ENCODE results near the gene RASGRF1. TPM values are rescaled to one million over a fixed set of nuclear protein-coding genes. Genes with fewer than 3 reads are reported as not detected.
A peak's percentile ranks its signal among the peaks of the same experiment; 100 is the strongest.

RASGRF1 gene
- total RNA-seq, 2 donors from 2014 or later, result 0.09 to 1.1 TPM

GRCh38 chr15:78943692-78944091 is 146.9 kb downstream of the RASGRF1 start:
- Histone ChIP-seq H3K36me3 (no peaks in the 10 kb centered on the region), H3K4me3 (peak overlapping the region; percentile 54 to 66), H3K9me3 (no peaks in the 10 kb centered on the region), H3K27me3 (replicated peaks; ENCODE audit: insufficient read depth) (no peaks in the 10 kb centered on the region), H3K27ac (peak overlapping the region; percentile 68 to 85), H3K4me1 (replicated peaks) (no peaks in the 10 kb centered on the region)
- 23% methylated on average over 7 of the region's 7 CpGs for WGBS
- no peak for DNase-seq (ENCODE audit: low spot score)
- intact Hi-C loops (cut with DNase I), result no loop called here
- TF ChIP-seq POLR2A (IDR thresholded peaks at IDR 0.05), result no peak
- TF ChIP-seq CTCF (IDR thresholded peaks at IDR 0.05), result no peak
- TF ChIP-seq POLR2AphosphoS5 (IDR thresholded peaks at IDR 0.05), result no peak

GRCh38 chr15:78942741-78943140 is 147.8 kb downstream of the RASGRF1 start:
- no peaks in the 10 kb centered on the region for H3K27me3 ChIP-seq (replicated peaks; ENCODE audit: insufficient read depth)
- intact Hi-C loops (cut with DNase I), result no loop called here
- no peak overlapping the region for H3K27ac ChIP-seq
- no peaks in the 10 kb centered on the region for H3K9me3 ChIP-seq
- 95% methylated on average over 4 of the region's 4 CpGs for WGBS
- H3K4me1 ChIP-seq (replicated peaks), result no peaks in the 10 kb centered on the region
- H3K4me3 ChIP-seq, result no peak overlapping the region
- H3K36me3 ChIP-seq, result no peaks in the 10 kb centered on the region
- no peak for DNase-seq (ENCODE audit: low spot score)
- TF ChIP-seq CTCF (IDR thresholded peaks at IDR 0.05) (no peak), POLR2AphosphoS5 (IDR thresholded peaks at IDR 0.05) (no peak), POLR2A (IDR thresholded peaks at IDR 0.05) (no peak)

- Histone ChIP-seq H3K27me3 (replicated peaks; ENCODE audit: insufficient read depth) (no peaks in the 10 kb centered on the region), H3K4me1 (replicated peaks) (peaks cover 9% of the 10 kb centered on the region), H3K9me3 (no peaks in the 10 kb centered on the region), H3K4me3 (no peak overlapping the region), H3K36me3 (no peaks in the 10 kb centered on the region), H3K27ac (no peak overlapping the region)
- TF ChIP-seq POLR2AphosphoS5 (IDR thresholded peaks at IDR 0.05) (no peak), CTCF (IDR thresholded peaks at IDR 0.05) (no peak), POLR2A (IDR thresholded peaks at IDR 0.05) (no peak)
- intact Hi-C loops (cut with DNase I), result no loop called here
- 90% methylated on average over 6 of the region's 6 CpGs for WGBS
- DNase-seq (ENCODE audit: low spot score), result no peak
Measured at GRCh38 chr15:78938658-78939488, 151.7 kb downstream of the RASGRF1 start.

- intact Hi-C loops (cut with DNase I), result no loop called here
- 67% methylated on average over 14 of the region's 14 CpGs for WGBS
- Histone ChIP-seq H3K4me3 (no peak overlapping the region), H3K27ac (peak overlapping the region in 1 of 2 donors; percentile 31), H3K36me3 (no peaks in the 10 kb centered on the region), H3K27me3 (replicated peaks; ENCODE audit: insufficient read depth) (no peaks in the 10 kb centered on the region), H3K4me1 (replicated peaks) (peaks cover 23% of the 10 kb centered on the region), H3K9me3 (no peaks in the 10 kb centered on the region)
- TF ChIP-seq CTCF (IDR thresholded peaks at IDR 0.05) (no peak), POLR2AphosphoS5 (IDR thresholded peaks at IDR 0.05) (no peak), POLR2A (IDR thresholded peaks at IDR 0.05) (no peak)
- no peak for DNase-seq (ENCODE audit: low spot score)
Measured at GRCh38 chr15:78937132-78937739, 153.3 kb downstream of the RASGRF1 start.

Measured in prostate gland (tissue), 2 donors.